Measurements from ENCODE around the gene GPANK1.

GRCh38 chr6:31639449-31639861, 25.3 kb downstream of the GPANK1 start:
- TF ChIP-seq CTCF (IDR thresholded peaks at IDR 0.05; ENCODE audit: insufficient read depth, low read length) = no peak
- no peak for TF ChIP-seq POLR2AphosphoS5 (IDR thresholded peaks at IDR 0.05; ENCODE audit: low read depth)
- TF ChIP-seq REST (IDR thresholded peaks at IDR 0.05; ENCODE audit: insufficient replicate concordance, low read depth) = no peak

Measured in HL-60 (cell line).